ENCODE results near the gene DDX10.

The DDX10 gene

GRCh38 chr11:108934289-108934688, 269.4 kb downstream of the DDX10 start:
- no peaks in the 10 kb centered on the region for H3K27me3 Mint-ChIP-seq
- no peak overlapping the region for H3K4me3 Mint-ChIP-seq
- H3K4me1 Mint-ChIP-seq (ENCODE audit: low read depth) = no peaks in the 10 kb centered on the region
- peaks cover 10% of the 10 kb centered on the region for H3K36me3 Mint-ChIP-seq
- H3K9me3 Mint-ChIP-seq (ENCODE audit: low read depth) = no peaks in the 10 kb centered on the region
- no peak overlapping the region for H3K27ac Mint-ChIP-seq

GRCh38 chr11:108934696-108935095, 269.8 kb downstream of the DDX10 start:
- Mint-ChIP-seq H3K27me3 (no peaks in the 10 kb centered on the region), H3K4me3 (no peak overlapping the region), H3K36me3 (peaks cover 12% of the 10 kb centered on the region), H3K4me1 (ENCODE audit: low read depth) (no peaks in the 10 kb centered on the region), H3K27ac (no peak overlapping the region), H3K9me3 (ENCODE audit: low read depth) (no peaks in the 10 kb centered on the region)

GRCh38 chr11:108937746-108938145, 272.9 kb downstream of the DDX10 start:
- Mint-ChIP-seq H3K4me1 (ENCODE audit: low read depth) (no peaks in the 10 kb centered on the region), H3K27ac (no peak overlapping the region)

GRCh38 chr11:108938604-108939003, 273.7 kb downstream of the DDX10 start:
- no peaks in the 10 kb centered on the region for H3K9me3 Mint-ChIP-seq (ENCODE audit: low read depth)
- H3K27me3 Mint-ChIP-seq = no peaks in the 10 kb centered on the region
- no peak overlapping the region for H3K4me3 Mint-ChIP-seq
- no peaks in the 10 kb centered on the region for H3K4me1 Mint-ChIP-seq (ENCODE audit: low read depth)
- no peak overlapping the region for H3K27ac Mint-ChIP-seq
- H3K36me3 Mint-ChIP-seq = peaks cover 30% of the 10 kb centered on the region

More at GRCh38 chr11:108937746-108938145, 272.9 kb downstream of the DDX10 start:
- no peak overlapping the region for H3K4me3 Mint-ChIP-seq
- H3K9me3 Mint-ChIP-seq (ENCODE audit: low read depth) = no peaks in the 10 kb centered on the region
- H3K36me3 Mint-ChIP-seq = peaks cover 32% of the 10 kb centered on the region
- no peaks in the 10 kb centered on the region for H3K27me3 Mint-ChIP-seq

GRCh38 chr11:108939135-108939534, 274.3 kb downstream of the DDX10 start:
- Mint-ChIP-seq H3K9me3 (ENCODE audit: low read depth) (no peaks in the 10 kb centered on the region), H3K27ac (no peak overlapping the region), H3K4me3 (no peak overlapping the region), H3K27me3 (no peaks in the 10 kb centered on the region), H3K36me3 (peaks cover 30% of the 10 kb centered on the region), H3K4me1 (ENCODE audit: low read depth) (no peaks in the 10 kb centered on the region)

- no peaks in the 10 kb centered on the region for H3K4me1 Mint-ChIP-seq (ENCODE audit: low read depth)
- H3K27ac Mint-ChIP-seq = no peak overlapping the region
- H3K4me3 Mint-ChIP-seq = no peak overlapping the region
- H3K9me3 Mint-ChIP-seq (ENCODE audit: low read depth) = peaks cover 12% of the 10 kb centered on the region
- H3K36me3 Mint-ChIP-seq = peaks cover 45% of the 10 kb centered on the region
- no peaks in the 10 kb centered on the region for H3K27me3 Mint-ChIP-seq
Measured at GRCh38 chr11:108943853-108944252, 279.0 kb downstream of the DDX10 start.

GRCh38 chr11:108944471-108945178, 279.8 kb downstream of the DDX10 start:
- Mint-ChIP-seq H3K36me3 (peaks cover 46% of the 10 kb centered on the region), H3K27me3 (no peaks in the 10 kb centered on the region), H3K27ac (no peak overlapping the region), H3K4me3 (no peak overlapping the region), H3K4me1 (ENCODE audit: low read depth) (no peaks in the 10 kb centered on the region), H3K9me3 (ENCODE audit: low read depth) (peaks cover 12% of the 10 kb centered on the region)

GRCh38 chr11:108945341-108945740, 280.5 kb downstream of the DDX10 start:
- H3K9me3 Mint-ChIP-seq (ENCODE audit: low read depth) = peaks cover 12% of the 10 kb centered on the region
- H3K4me1 Mint-ChIP-seq (ENCODE audit: low read depth) = no peaks in the 10 kb centered on the region
- no peak overlapping the region for H3K4me3 Mint-ChIP-seq
- no peak overlapping the region for H3K27ac Mint-ChIP-seq
- H3K36me3 Mint-ChIP-seq = peaks cover 40% of the 10 kb centered on the region
- no peaks in the 10 kb centered on the region for H3K27me3 Mint-ChIP-seq

- peaks cover 12% of the 10 kb centered on the region for H3K9me3 Mint-ChIP-seq (ENCODE audit: low read depth)
- peaks cover 29% of the 10 kb centered on the region for H3K36me3 Mint-ChIP-seq
- H3K4me1 Mint-ChIP-seq (ENCODE audit: low read depth) = no peaks in the 10 kb centered on the region
- no peaks in the 10 kb centered on the region for H3K27me3 Mint-ChIP-seq
- no peak overlapping the region for H3K27ac Mint-ChIP-seq
- H3K4me3 Mint-ChIP-seq = no peak overlapping the region
Measured at GRCh38 chr11:108947654-108948570, 283.0 kb downstream of the DDX10 start.

GRCh38 chr11:108958368-108959104, 293.7 kb downstream of the DDX10 start:
- H3K27ac Mint-ChIP-seq = no peak overlapping the region
- no peaks in the 10 kb centered on the region for H3K27me3 Mint-ChIP-seq
- H3K4me1 Mint-ChIP-seq (ENCODE audit: low read depth) = peaks cover 8% of the 10 kb centered on the region
- no peaks in the 10 kb centered on the region for H3K9me3 Mint-ChIP-seq (ENCODE audit: low read depth)
- H3K4me3 Mint-ChIP-seq = no peak overlapping the region
- peaks cover 2% of the 10 kb centered on the region for H3K36me3 Mint-ChIP-seq

- Mint-ChIP-seq H3K9me3 (ENCODE audit: low read depth) (no peaks in the 10 kb centered on the region), H3K4me1 (ENCODE audit: low read depth) (peaks cover 8% of the 10 kb centered on the region), H3K36me3 (peaks cover 2% of the 10 kb centered on the region), H3K4me3 (no peak overlapping the region), H3K27ac (no peak overlapping the region), H3K27me3 (no peaks in the 10 kb centered on the region)
Measured at GRCh38 chr11:108959105-108959761, 294.4 kb downstream of the DDX10 start.

GRCh38 chr11:108959874-108960273, 295.0 kb downstream of the DDX10 start:
- H3K4me1 Mint-ChIP-seq (ENCODE audit: low read depth) = peaks cover 8% of the 10 kb centered on the region
- no peak overlapping the region for H3K27ac Mint-ChIP-seq

GRCh38 chr11:108960501-108960900, 295.6 kb downstream of the DDX10 start:
- no peaks in the 10 kb centered on the region for H3K9me3 Mint-ChIP-seq (ENCODE audit: low read depth)
- no peak overlapping the region for H3K27ac Mint-ChIP-seq
- no peaks in the 10 kb centered on the region for H3K27me3 Mint-ChIP-seq
- no peak overlapping the region for H3K4me3 Mint-ChIP-seq
- H3K4me1 Mint-ChIP-seq (ENCODE audit: low read depth) = peaks cover 8% of the 10 kb centered on the region
- no peaks in the 10 kb centered on the region for H3K36me3 Mint-ChIP-seq

More at GRCh38 chr11:108959874-108960273, 295.0 kb downstream of the DDX10 start:
- H3K27me3 Mint-ChIP-seq = no peaks in the 10 kb centered on the region
- H3K9me3 Mint-ChIP-seq (ENCODE audit: low read depth) = no peaks in the 10 kb centered on the region
- H3K4me3 Mint-ChIP-seq = no peak overlapping the region
- no peaks in the 10 kb centered on the region for H3K36me3 Mint-ChIP-seq

GRCh38 chr11:108961095-108961494, 296.2 kb downstream of the DDX10 start:
- Mint-ChIP-seq H3K9me3 (ENCODE audit: low read depth) (no peaks in the 10 kb centered on the region), H3K36me3 (no peaks in the 10 kb centered on the region), H3K27me3 (no peaks in the 10 kb centered on the region), H3K4me3 (no peak overlapping the region), H3K27ac (no peak overlapping the region), H3K4me1 (ENCODE audit: low read depth) (peaks cover 8% of the 10 kb centered on the region)

Measured in activated naive CD8-positive, alpha-beta T cell (primary cell).